Measurements from ENCODE around the gene NSMCE4A.

Gene NSMCE4A

GRCh38 chr10:121981346-121981745, 6.3 kb upstream of the NSMCE4A start:
- H2BK120ac ChIP-seq (ENCODE audit: low read depth, low read length): no peak overlapping the region
- H3K23ac ChIP-seq (ENCODE audit: low read length in 2 of 2): no peak overlapping the region
- no peak overlapping the region for H2BK15ac ChIP-seq (ENCODE audit: low read depth, poor library complexity, severe bottlenecking)
- no peak overlapping the region for H4K91ac ChIP-seq (ENCODE audit: low read length)
- no peak overlapping the region for H3K4me3 ChIP-seq (ENCODE audit: insufficient read depth in 1 of 2, low read depth in 1 of 2, low read length in 2 of 2)
- no peak overlapping the region for H3K14ac ChIP-seq (ENCODE audit: low read length in 2 of 2)
- H3K9me3 ChIP-seq (ENCODE audit: control insufficient read depth, low read length): peaks cover 14% of the 10 kb centered on the region
- H3K27ac ChIP-seq (ENCODE audit: low read length, poor library complexity, severe bottlenecking): no peak overlapping the region
- no peak overlapping the region for H4K8ac ChIP-seq (ENCODE audit: low read length)
- no peak overlapping the region for H3K18ac ChIP-seq (ENCODE audit: low read depth in 1 of 2, low read length in 2 of 2)
- no peak overlapping the region for H3K4me2 ChIP-seq (ENCODE audit: low read length, poor library complexity, severe bottlenecking)
- peaks cover 0 to 5% of the 10 kb centered on the region in 2 experiments for H3K27me3 ChIP-seq (ENCODE audit: control insufficient read depth in 1 of 2, insufficient read depth in 1 of 2, low read length in 2 of 2)
- H2AFZ ChIP-seq (ENCODE audit: low read depth, low read length): no peak overlapping the region
- H2BK5ac ChIP-seq (ENCODE audit: low read depth, low read length, poor library complexity, severe bottlenecking): no peak overlapping the region
- H2BK12ac ChIP-seq (ENCODE audit: low read length in 2 of 2): no peak overlapping the region
- DNase-seq: no peak
- no peak overlapping the region for H3K9ac ChIP-seq (ENCODE audit: low read length)
- H3K79me1 ChIP-seq (replicated peaks; ENCODE audit: low read length, poor library complexity, severe bottlenecking): no peaks in the 10 kb centered on the region
- no peaks in the 10 kb centered on the region for H3K4me1 ChIP-seq (ENCODE audit: control insufficient read depth, insufficient read depth, low read depth, low read length)
- 100% methylated on average over 1 of the region's 2 CpGs for WGBS
- H3K4ac ChIP-seq (ENCODE audit: low read depth in 1 of 2, low read length in 2 of 2): no peak overlapping the region
- H3K36me3 ChIP-seq (ENCODE audit: control insufficient read depth in 1 of 2, insufficient read depth in 2 of 2, low read depth in 1 of 2, low read length in 2 of 2): peaks cover 0 to 4% of the 10 kb centered on the region in 2 experiments
- no peak overlapping the region for H2AK5ac ChIP-seq (ENCODE audit: low read length, severe bottlenecking)

GRCh38 chr10:121978511-121978910, 3.5 kb upstream of the NSMCE4A start:
- H3K9me3 ChIP-seq (ENCODE audit: control insufficient read depth, low read length): peaks cover under 1% of the 10 kb centered on the region
- peaks cover 2% of the 10 kb centered on the region for H3K4me1 ChIP-seq (ENCODE audit: control insufficient read depth, insufficient read depth, low read depth, low read length)
- no peak for DNase-seq
- no peak overlapping the region for H2BK5ac ChIP-seq (ENCODE audit: low read depth, low read length, poor library complexity, severe bottlenecking)
- H3K4me2 ChIP-seq (ENCODE audit: low read length, poor library complexity, severe bottlenecking): no peak overlapping the region
- H3K9ac ChIP-seq (ENCODE audit: low read length): no peak overlapping the region
- no peaks in the 10 kb centered on the region for H3K79me1 ChIP-seq (replicated peaks; ENCODE audit: low read length, poor library complexity, severe bottlenecking)
- no peak overlapping the region for H3K4ac ChIP-seq (ENCODE audit: low read depth in 1 of 2, low read length in 2 of 2)
- no peak overlapping the region for H3K23ac ChIP-seq (ENCODE audit: low read length in 2 of 2)
- H3K27ac ChIP-seq (ENCODE audit: low read length, poor library complexity, severe bottlenecking): no peak overlapping the region
- no peak overlapping the region for H2BK12ac ChIP-seq (ENCODE audit: low read length in 2 of 2)
- H3K4me3 ChIP-seq (ENCODE audit: insufficient read depth in 1 of 2, low read depth in 1 of 2, low read length in 2 of 2): no peak overlapping the region
- H3K27me3 ChIP-seq (ENCODE audit: control insufficient read depth in 1 of 2, insufficient read depth in 1 of 2, low read length in 2 of 2): peaks cover 0 to 5% of the 10 kb centered on the region in 2 experiments
- no peak overlapping the region for H3K18ac ChIP-seq (ENCODE audit: low read depth in 1 of 2, low read length in 2 of 2)
- no peak overlapping the region for H2BK120ac ChIP-seq (ENCODE audit: low read depth, low read length)
- no peak overlapping the region for H4K8ac ChIP-seq (ENCODE audit: low read length)
- H2BK15ac ChIP-seq (ENCODE audit: low read depth, poor library complexity, severe bottlenecking): no peak overlapping the region
- no peak overlapping the region for H3K14ac ChIP-seq (ENCODE audit: low read length in 2 of 2)
- H3K36me3 ChIP-seq (ENCODE audit: control insufficient read depth in 1 of 2, insufficient read depth in 2 of 2, low read depth in 1 of 2, low read length in 2 of 2): peaks cover 0 to 4% of the 10 kb centered on the region in 2 experiments
- no peak overlapping the region for H4K91ac ChIP-seq (ENCODE audit: low read length)
- H2AK5ac ChIP-seq (ENCODE audit: low read length, severe bottlenecking): no peak overlapping the region
- WGBS: 93% methylated on average over 24 of the region's 26 CpGs
- H2AFZ ChIP-seq (ENCODE audit: low read depth, low read length): no peak overlapping the region

- 98% methylated on average over 6 of the region's 6 CpGs for WGBS
- no peak overlapping the region for H2BK12ac ChIP-seq (ENCODE audit: low read length in 2 of 2)
- H3K18ac ChIP-seq (ENCODE audit: low read depth in 1 of 2, low read length in 2 of 2): no peak overlapping the region
- H2BK120ac ChIP-seq (ENCODE audit: low read depth, low read length): no peak overlapping the region
- no peak overlapping the region for H3K4me2 ChIP-seq (ENCODE audit: low read length, poor library complexity, severe bottlenecking)
- no peak overlapping the region for H4K8ac ChIP-seq (ENCODE audit: low read length)
- H2BK15ac ChIP-seq (ENCODE audit: low read depth, poor library complexity, severe bottlenecking): no peak overlapping the region
- H3K36me3 ChIP-seq (ENCODE audit: control insufficient read depth in 1 of 2, insufficient read depth in 2 of 2, low read depth in 1 of 2, low read length in 2 of 2): peaks cover 0 to 5% of the 10 kb centered on the region in 2 experiments
- peaks cover 6% of the 10 kb centered on the region for H3K4me1 ChIP-seq (ENCODE audit: control insufficient read depth, insufficient read depth, low read depth, low read length)
- H4K91ac ChIP-seq (ENCODE audit: low read length): no peak overlapping the region
- no peaks in the 10 kb centered on the region for H3K9me3 ChIP-seq (ENCODE audit: control insufficient read depth, low read length)
- H3K4me3 ChIP-seq (ENCODE audit: insufficient read depth in 1 of 2, low read depth in 1 of 2, low read length in 2 of 2): no peak overlapping the region
- H3K4ac ChIP-seq (ENCODE audit: low read depth in 1 of 2, low read length in 2 of 2): no peak overlapping the region
- no peak overlapping the region for H3K27ac ChIP-seq (ENCODE audit: low read length, poor library complexity, severe bottlenecking)
- no peaks in the 10 kb centered on the region for H3K27me3 ChIP-seq (ENCODE audit: control insufficient read depth in 1 of 2, insufficient read depth in 1 of 2, low read length in 2 of 2)
- H3K9ac ChIP-seq (ENCODE audit: low read length): no peak overlapping the region
- peaks cover 10% of the 10 kb centered on the region for H3K79me1 ChIP-seq (replicated peaks; ENCODE audit: low read length, poor library complexity, severe bottlenecking)
- H3K23ac ChIP-seq (ENCODE audit: low read length in 2 of 2): no peak overlapping the region
- H3K14ac ChIP-seq (ENCODE audit: low read length in 2 of 2): no peak overlapping the region
- DNase-seq: no peak
- H2BK5ac ChIP-seq (ENCODE audit: low read depth, low read length, poor library complexity, severe bottlenecking): no peak overlapping the region
- no peak overlapping the region for H2AK5ac ChIP-seq (ENCODE audit: low read length, severe bottlenecking)
- H2AFZ ChIP-seq (ENCODE audit: low read depth, low read length): no peak overlapping the region
Observed at GRCh38 chr10:121976607-121977006, 1.6 kb upstream of the NSMCE4A start.

- Histone ChIP-seq H2BK5ac (ENCODE audit: low read depth, low read length, poor library complexity, severe bottlenecking) (no peak overlapping the region), H3K4ac (ENCODE audit: low read depth in 1 of 2, low read length in 2 of 2) (no peak overlapping the region), H3K9ac (ENCODE audit: low read length) (peak overlapping the region; percentile 93), H3K23ac (ENCODE audit: low read length in 2 of 2) (no peak overlapping the region), H3K79me1 (replicated peaks; ENCODE audit: low read length, poor library complexity, severe bottlenecking) (peaks cover 11% of the 10 kb centered on the region), H2BK12ac (ENCODE audit: low read length in 2 of 2) (no peak overlapping the region), H3K27ac (ENCODE audit: low read length, poor library complexity, severe bottlenecking) (no peak overlapping the region), H3K18ac (ENCODE audit: low read depth in 1 of 2, low read length in 2 of 2) (no peak overlapping the region), H4K91ac (ENCODE audit: low read length) (no peak overlapping the region), H2BK120ac (ENCODE audit: low read depth, low read length) (no peak overlapping the region), H3K4me2 (ENCODE audit: low read length, poor library complexity, severe bottlenecking) (peak overlapping the region; percentile 98), H3K9me3 (ENCODE audit: control insufficient read depth, low read length) (no peaks in the 10 kb centered on the region), H2AK5ac (ENCODE audit: low read length, severe bottlenecking) (no peak overlapping the region), H3K36me3 (ENCODE audit: control insufficient read depth in 1 of 2, insufficient read depth in 2 of 2, low read depth in 1 of 2, low read length in 2 of 2) (peaks cover 0 to 11% of the 10 kb centered on the region in 2 experiments), H3K27me3 (ENCODE audit: control insufficient read depth in 1 of 2, insufficient read depth in 1 of 2, low read length in 2 of 2) (no peaks in the 10 kb centered on the region), H2BK15ac (ENCODE audit: low read depth, poor library complexity, severe bottlenecking) (no peak overlapping the region), H3K4me1 (ENCODE audit: control insufficient read depth, insufficient read depth, low read depth, low read length) (peaks cover 6% of the 10 kb centered on the region), H2AFZ (ENCODE audit: low read depth, low read length) (peak overlapping the region; percentile 49), H3K14ac (ENCODE audit: low read length in 2 of 2) (peak overlapping the region in 1 of 2 experiments; percentile 10), H3K4me3 (ENCODE audit: insufficient read depth in 1 of 2, low read depth in 1 of 2, low read length in 2 of 2) (peak overlapping the region; percentile 66 to 91), H4K8ac (ENCODE audit: low read length) (peak overlapping the region; percentile 5)
- 45% methylated on average over 13 of the region's 21 CpGs for WGBS
- no peak for DNase-seq
Observed at GRCh38 chr10:121975295-121976086, 474 bp upstream of the NSMCE4A start.
